ENCODE measurements around the gene PUS1. TPM values are rescaled to one million over a fixed set of nuclear protein-coding genes. Genes with fewer than 3 reads are reported as not detected.
"Not testable (repeated sequence)": the region's sequence is repeated elsewhere in the genome, so short reads cannot be mapped to it uniquely, and the experiment has no call there.

The PUS1 gene
- total and polyA plus RNA-seq, 5 donors = 7.2 to 13.7 (median 7.8) TPM

GRCh38 chr12:131965073-131965472, 36.0 kb downstream of the PUS1 start:
- H3K27ac ChIP-seq (ENCODE audit: low read length) = no peak overlapping the region
- peaks cover under 1% of the 10 kb centered on the region for H3K4me1 ChIP-seq (ENCODE audit: control insufficient read depth, insufficient read depth, low read length)
- ATAC-seq (no peak), DNase-seq (no peak)
- H3K9me3 ChIP-seq (ENCODE audit: control insufficient read depth, low read length) = no peaks in the 10 kb centered on the region
- WGBS = 72% methylated on average over 2 of the region's 2 CpGs
- intact Hi-C loops (cut with DNase I) = no loop called here
- no peaks in the 10 kb centered on the region for H3K27me3 ChIP-seq (ENCODE audit: control insufficient read depth, insufficient read depth)
- no peak overlapping the region for H3K4me3 ChIP-seq (ENCODE audit: low read length)

GRCh38 chr12:131971226-131971625, 42.1 kb downstream of the PUS1 start:
- no peaks in the 10 kb centered on the region for H3K4me1 ChIP-seq (ENCODE audit: control insufficient read depth, insufficient read depth, low read length)
- WGBS = 30% methylated on average over 1 of the region's 1 CpG
- ATAC-seq (no peak), DNase-seq (no peak)
- no peaks in the 10 kb centered on the region for H3K9me3 ChIP-seq (ENCODE audit: control insufficient read depth, low read length)
- no peaks in the 10 kb centered on the region for H3K27me3 ChIP-seq (ENCODE audit: control insufficient read depth, insufficient read depth)
- no peak overlapping the region for H3K4me3 ChIP-seq (ENCODE audit: low read length)
- no peak overlapping the region for H3K27ac ChIP-seq (ENCODE audit: low read length)
- intact Hi-C loops (cut with DNase I) = no loop called here

DNA sequence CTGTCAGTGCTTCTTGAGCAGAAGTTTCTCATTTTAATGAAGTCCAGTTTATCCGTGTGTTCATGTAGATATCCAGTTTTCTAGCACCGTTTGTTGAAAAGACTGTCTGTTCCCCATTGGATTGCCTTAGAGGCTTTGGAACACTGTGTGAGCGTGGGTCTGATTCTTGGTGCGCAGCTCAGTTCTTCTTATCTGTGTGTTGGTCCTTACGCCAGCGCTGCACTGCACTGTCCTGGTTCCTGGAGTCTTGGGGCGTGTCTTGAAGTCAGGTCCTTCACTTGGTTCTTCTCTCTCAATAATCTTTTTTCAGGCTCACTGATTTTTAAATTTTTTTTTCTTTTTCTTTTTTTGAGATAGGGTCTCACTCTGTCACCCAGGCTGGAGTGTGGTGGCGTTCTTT, 46.2 kb downstream of the PUS1 start:
- Histone ChIP-seq H3K27me3 (ENCODE audit: control insufficient read depth, insufficient read depth) (no peaks in the 10 kb centered on the region), H3K27ac (ENCODE audit: low read length) (no peak overlapping the region), H3K9me3 (ENCODE audit: control insufficient read depth, low read length) (no peaks in the 10 kb centered on the region), H3K4me3 (ENCODE audit: low read length) (no peak overlapping the region), H3K4me1 (ENCODE audit: control insufficient read depth, insufficient read depth, low read length) (peaks cover 1% of the 10 kb centered on the region)
- WGBS = 90% methylated on average over 8 of the region's 8 CpGs
- DNase-seq (no peak), ATAC-seq (no peak)
- intact Hi-C loops (cut with DNase I) = no loop called here

DNA sequence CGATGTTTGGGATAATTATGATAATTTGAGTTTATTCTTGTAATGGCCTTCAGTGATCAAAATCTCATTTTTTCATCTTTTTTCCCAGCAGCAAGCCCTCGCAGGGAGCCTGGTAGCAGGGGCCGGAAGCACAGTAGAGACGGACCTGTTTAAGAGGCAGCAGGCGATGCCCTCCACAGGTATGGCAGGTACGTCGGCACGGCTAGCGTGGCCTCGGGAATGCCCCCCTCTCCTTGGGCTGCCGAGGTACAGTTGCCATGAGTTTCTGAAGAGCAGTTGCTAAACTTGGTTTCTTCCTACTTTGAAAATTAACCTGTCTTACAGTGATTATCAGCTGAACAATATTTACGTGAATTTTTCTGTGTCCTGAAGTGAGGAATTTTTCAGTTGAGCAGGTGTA, 50.5 kb downstream of the PUS1 start:
- intact Hi-C loops (cut with DNase I) = loop anchor here in 1 of 4 donors (10.0 kb wide), 1 partner anchor 365 kb away; no protein-coding TSS in a partner anchor
- Histone ChIP-seq H3K9me3 (ENCODE audit: control insufficient read depth, low read length) (no peaks in the 10 kb centered on the region), H3K4me3 (ENCODE audit: low read length) (no peak overlapping the region), H3K27ac (ENCODE audit: low read length) (no peak overlapping the region), H3K27me3 (ENCODE audit: control insufficient read depth, insufficient read depth) (no peaks in the 10 kb centered on the region), H3K4me1 (ENCODE audit: control insufficient read depth, insufficient read depth, low read length) (peaks cover 1% of the 10 kb centered on the region)
- ATAC-seq (no peak), DNase-seq (no peak)
- 91% methylated on average over 12 of the region's 12 CpGs for WGBS

DNA sequence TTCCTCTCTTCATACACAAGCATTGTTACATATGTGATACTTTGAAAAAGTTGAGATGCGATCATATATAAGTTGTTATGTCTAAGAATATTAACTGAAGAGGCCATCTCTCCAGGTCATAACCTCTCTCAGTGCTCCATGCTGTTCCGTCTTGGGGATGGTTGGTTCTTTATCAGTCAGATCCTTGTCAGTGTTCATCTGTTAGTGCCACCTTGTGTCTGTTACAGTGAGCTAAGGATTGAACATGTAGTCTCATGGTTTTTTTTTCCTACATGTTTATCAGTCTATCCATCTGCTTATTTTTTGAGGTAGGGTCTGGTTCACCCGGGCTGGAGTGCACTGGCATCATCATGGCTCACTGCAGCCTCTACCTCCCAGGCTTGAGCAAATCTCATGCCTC, 51.2 kb downstream of the PUS1 start:
- WGBS = 81% methylated on average over 3 of the region's 3 CpGs
- intact Hi-C loops (cut with DNase I) = loop anchor here in 1 of 4 donors (10.0 kb wide), 1 partner anchor 365 kb away; no protein-coding TSS in a partner anchor

GRCh38 chr12:131981388-131981787, 52.3 kb downstream of the PUS1 start:
- DNase-seq (no peak), ATAC-seq (no peak)
- intact Hi-C loops (cut with DNase I) = loop anchor here in 1 of 4 donors (10.0 kb wide), 1 partner anchor 367 kb away; no protein-coding TSS in a partner anchor
- Histone ChIP-seq H3K9me3 (ENCODE audit: control insufficient read depth, low read length) (no peaks in the 10 kb centered on the region), H3K4me1 (ENCODE audit: control insufficient read depth, insufficient read depth, low read length) (peaks cover 1% of the 10 kb centered on the region), H3K4me3 (ENCODE audit: low read length) (no peak overlapping the region), H3K27ac (ENCODE audit: low read length) (no peak overlapping the region), H3K27me3 (ENCODE audit: control insufficient read depth, insufficient read depth) (no peaks in the 10 kb centered on the region)
- WGBS = 97% methylated on average over 10 of the region's 10 CpGs

More for the DNA sequence above, 51.2 kb downstream of the PUS1 start:
- Histone ChIP-seq H3K27ac (ENCODE audit: low read length) (no peak overlapping the region), H3K4me3 (ENCODE audit: low read length) (no peak overlapping the region), H3K4me1 (ENCODE audit: control insufficient read depth, insufficient read depth, low read length) (peaks cover 1% of the 10 kb centered on the region), H3K9me3 (ENCODE audit: control insufficient read depth, low read length) (no peaks in the 10 kb centered on the region), H3K27me3 (ENCODE audit: control insufficient read depth, insufficient read depth) (no peaks in the 10 kb centered on the region)
- DNase-seq (no peak), ATAC-seq (no peak)

- Histone ChIP-seq H3K4me1 (ENCODE audit: control insufficient read depth, insufficient read depth, low read length) (no peaks in the 10 kb centered on the region), H3K4me3 (ENCODE audit: low read length) (no peak overlapping the region), H3K27ac (ENCODE audit: low read length) (no peak overlapping the region), H3K9me3 (ENCODE audit: control insufficient read depth, low read length) (no peaks in the 10 kb centered on the region), H3K27me3 (ENCODE audit: control insufficient read depth, insufficient read depth) (no peaks in the 10 kb centered on the region)
- DNase-seq (no peak), ATAC-seq (no peak)
- intact Hi-C loops (cut with DNase I) = loop anchor here in 1 of 4 donors (10.0 kb wide), 1 partner anchor 367 kb away; no protein-coding TSS in a partner anchor
- 96% methylated on average over 17 of the region's 17 CpGs for WGBS
Observed at GRCh38 chr12:131982041-131982440, 53.0 kb downstream of the PUS1 start.

- no peaks in the 10 kb centered on the region for H3K9me3 ChIP-seq (ENCODE audit: control insufficient read depth, low read length)
- H3K4me3 ChIP-seq (ENCODE audit: low read length) = no peak overlapping the region
- WGBS = 96% methylated on average over 6 of the region's 6 CpGs
- no peak overlapping the region for H3K27ac ChIP-seq (ENCODE audit: low read length)
- H3K4me1 ChIP-seq (ENCODE audit: control insufficient read depth, insufficient read depth, low read length) = no peaks in the 10 kb centered on the region
- ATAC-seq (no peak), DNase-seq (no peak)
- H3K27me3 ChIP-seq (ENCODE audit: control insufficient read depth, insufficient read depth) = no peaks in the 10 kb centered on the region
- intact Hi-C loops (cut with DNase I) = loop anchor here in 1 of 4 donors (10.0 kb wide), 1 partner anchor 368 kb away; no protein-coding TSS in a partner anchor
Observed at GRCh38 chr12:131983026-131983425, 54.0 kb downstream of the PUS1 start.

DNA sequence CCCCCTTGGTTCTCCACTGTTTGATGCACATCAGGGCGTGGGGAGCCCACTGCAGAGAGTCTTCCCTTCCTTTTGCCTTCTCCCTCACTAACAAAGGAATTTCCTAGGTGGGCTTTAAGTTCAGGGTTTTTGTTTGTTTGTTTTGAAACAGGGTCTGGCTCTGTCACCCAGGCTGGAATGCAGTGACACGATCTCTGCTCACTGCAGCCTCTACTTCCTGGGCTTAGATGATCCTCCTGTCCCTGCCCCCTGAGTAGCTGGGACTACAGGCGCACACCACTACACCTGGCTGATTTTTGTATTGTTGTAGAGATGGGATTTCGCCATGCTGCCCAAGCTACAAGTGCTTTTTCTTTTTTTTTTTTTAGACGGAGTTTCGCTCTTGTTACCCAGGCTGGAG, 54.5 kb downstream of the PUS1 start:
- ATAC-seq (no peak), DNase-seq (no peak)
- H3K4me3 ChIP-seq (ENCODE audit: low read length) = no peak overlapping the region
- H3K27me3 ChIP-seq (ENCODE audit: control insufficient read depth, insufficient read depth) = no peaks in the 10 kb centered on the region
- H3K4me1 ChIP-seq (ENCODE audit: control insufficient read depth, insufficient read depth, low read length) = no peaks in the 10 kb centered on the region
- WGBS = 86% methylated on average over 6 of the region's 6 CpGs
- no peaks in the 10 kb centered on the region for H3K9me3 ChIP-seq (ENCODE audit: control insufficient read depth, low read length)
- intact Hi-C loops (cut with DNase I) = loop anchor here in 1 of 4 donors (10.0 kb wide), 1 partner anchor 369 kb away; no protein-coding TSS in a partner anchor
- H3K27ac ChIP-seq (ENCODE audit: low read length) = no peak overlapping the region

DNA sequence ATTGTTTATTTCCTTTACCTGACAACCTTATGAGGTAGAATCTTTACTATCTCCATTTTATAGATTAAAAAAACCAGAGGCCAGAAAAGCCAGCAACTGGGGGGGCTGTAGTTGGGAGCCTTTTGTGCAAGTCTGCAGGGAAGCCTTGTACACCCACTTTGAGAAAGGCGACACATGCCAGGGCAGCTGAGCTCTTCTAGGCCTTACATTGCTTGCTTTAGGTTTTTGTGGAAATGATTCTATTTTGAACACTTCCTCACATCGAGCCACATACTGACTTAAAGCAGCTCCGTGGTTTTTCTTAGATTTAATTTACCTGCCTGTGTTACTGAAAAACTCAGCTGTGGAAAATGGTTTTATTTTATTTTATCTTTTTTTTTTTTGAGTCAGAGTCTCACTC, 55.3 kb downstream of the PUS1 start:
- Histone ChIP-seq H3K4me1 (ENCODE audit: control insufficient read depth, insufficient read depth, low read length) (no peaks in the 10 kb centered on the region), H3K27me3 (ENCODE audit: control insufficient read depth, insufficient read depth) (no peaks in the 10 kb centered on the region), H3K27ac (ENCODE audit: low read length) (no peak overlapping the region), H3K4me3 (ENCODE audit: low read length) (no peak overlapping the region), H3K9me3 (ENCODE audit: control insufficient read depth, low read length) (no peaks in the 10 kb centered on the region)
- intact Hi-C loops (cut with DNase I) = loop anchor here in 1 of 4 donors (10.0 kb wide), 1 partner anchor 370 kb away; no protein-coding TSS in a partner anchor
- ATAC-seq (no peak), DNase-seq (no peak)
- 87% methylated on average over 3 of the region's 3 CpGs for WGBS

- not testable (repeated sequence) for ATAC-seq, DNase-seq
- WGBS = 86% methylated on average over 11 of the region's 11 CpGs
Observed at GRCh38 chr12:131985510-131985875, 56.4 kb downstream of the PUS1 start.

GRCh38 chr12:131986361-131986760, 57.3 kb downstream of the PUS1 start:
- Histone ChIP-seq H3K4me1 (ENCODE audit: control insufficient read depth, insufficient read depth, low read length) (no peaks in the 10 kb centered on the region), H3K9me3 (ENCODE audit: control insufficient read depth, low read length) (no peaks in the 10 kb centered on the region), H3K4me3 (ENCODE audit: low read length) (no peak overlapping the region), H3K27ac (ENCODE audit: low read length) (no peak overlapping the region), H3K27me3 (ENCODE audit: control insufficient read depth, insufficient read depth) (no peaks in the 10 kb centered on the region)
- ATAC-seq = no peak
- no peak for DNase-seq
- intact Hi-C loops (cut with DNase I) = loop anchor here in 1 of 4 donors (10.0 kb wide), 1 partner anchor 372 kb away; no protein-coding TSS in a partner anchor
- 94% methylated on average over 17 of the region's 17 CpGs for WGBS

More at GRCh38 chr12:131985510-131985875, 56.4 kb downstream of the PUS1 start:
- H3K4me1 ChIP-seq (ENCODE audit: control insufficient read depth, insufficient read depth, low read length); H3K27me3 ChIP-seq (ENCODE audit: control insufficient read depth, insufficient read depth); H3K9me3 ChIP-seq (ENCODE audit: control insufficient read depth, low read length); H3K4me3 ChIP-seq (ENCODE audit: low read length); H3K27ac ChIP-seq (ENCODE audit: low read length): not testable (repeated sequence)
- intact Hi-C loops (cut with DNase I) = loop anchor here in 1 of 4 donors (10.0 kb wide), 1 partner anchor 371 kb away; no protein-coding TSS in a partner anchor

Measured in right cardiac atrium (tissue), 5 donors.